DMS114 treated with DMSO at 0.1 percent for 48 hours (cell line): ENCODE results near the gene HECW1.

ENCODE experiments used
- DNase-seq: peaks from one replicate; lab custom pipeline; 2025; ENCODE audit not compliant: unreplicated experiment; lab: John Stamatoyannopoulos, UW

Gene HECW1

DNA sequence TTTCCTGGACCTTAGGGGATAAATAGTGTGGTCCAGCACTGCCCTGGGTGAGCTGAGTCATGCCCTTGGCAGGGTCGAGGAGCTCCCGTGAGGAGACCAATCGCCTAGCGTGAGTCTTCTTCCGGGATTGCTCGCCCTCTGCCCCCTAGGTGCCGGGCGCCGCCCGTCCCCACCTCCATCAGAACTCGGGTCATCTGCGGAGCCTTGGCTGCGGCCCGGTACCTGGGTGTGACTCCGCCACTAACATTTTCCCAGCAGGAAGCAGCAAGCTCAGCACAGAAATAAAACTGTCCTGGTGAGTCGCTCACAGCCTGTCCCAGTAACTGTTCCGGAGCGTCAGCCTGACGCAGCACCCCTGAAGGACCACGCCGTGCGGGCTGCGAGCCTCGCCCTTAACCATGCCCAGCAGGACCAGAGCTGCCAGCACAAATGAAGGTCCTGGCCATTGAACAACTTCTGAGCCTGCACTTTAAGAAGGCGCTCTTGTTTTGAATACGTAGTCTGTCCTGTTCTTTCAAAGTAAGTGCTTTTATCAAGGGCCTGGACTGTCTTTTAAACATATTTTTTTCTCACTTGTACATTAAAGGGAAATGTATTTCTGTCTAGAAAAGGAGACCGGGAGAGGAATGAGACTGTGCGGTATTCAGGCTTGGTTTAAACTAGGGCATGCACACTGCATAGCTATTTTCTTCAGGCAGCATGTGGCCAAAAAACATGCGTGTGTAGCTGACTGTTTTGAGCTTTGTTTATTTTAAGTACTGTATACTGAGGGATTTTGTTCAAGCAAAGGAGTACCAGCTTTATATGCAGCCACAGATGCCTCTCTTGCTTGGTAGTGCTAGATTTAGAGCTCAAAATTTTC, 136.7 kb downstream of the HECW1 start:
- no peak for DNase-seq

GRCh38 chr7:43249823-43250145, 137.3 kb downstream of the HECW1 start:
- DNase-seq = no peak

DNA sequence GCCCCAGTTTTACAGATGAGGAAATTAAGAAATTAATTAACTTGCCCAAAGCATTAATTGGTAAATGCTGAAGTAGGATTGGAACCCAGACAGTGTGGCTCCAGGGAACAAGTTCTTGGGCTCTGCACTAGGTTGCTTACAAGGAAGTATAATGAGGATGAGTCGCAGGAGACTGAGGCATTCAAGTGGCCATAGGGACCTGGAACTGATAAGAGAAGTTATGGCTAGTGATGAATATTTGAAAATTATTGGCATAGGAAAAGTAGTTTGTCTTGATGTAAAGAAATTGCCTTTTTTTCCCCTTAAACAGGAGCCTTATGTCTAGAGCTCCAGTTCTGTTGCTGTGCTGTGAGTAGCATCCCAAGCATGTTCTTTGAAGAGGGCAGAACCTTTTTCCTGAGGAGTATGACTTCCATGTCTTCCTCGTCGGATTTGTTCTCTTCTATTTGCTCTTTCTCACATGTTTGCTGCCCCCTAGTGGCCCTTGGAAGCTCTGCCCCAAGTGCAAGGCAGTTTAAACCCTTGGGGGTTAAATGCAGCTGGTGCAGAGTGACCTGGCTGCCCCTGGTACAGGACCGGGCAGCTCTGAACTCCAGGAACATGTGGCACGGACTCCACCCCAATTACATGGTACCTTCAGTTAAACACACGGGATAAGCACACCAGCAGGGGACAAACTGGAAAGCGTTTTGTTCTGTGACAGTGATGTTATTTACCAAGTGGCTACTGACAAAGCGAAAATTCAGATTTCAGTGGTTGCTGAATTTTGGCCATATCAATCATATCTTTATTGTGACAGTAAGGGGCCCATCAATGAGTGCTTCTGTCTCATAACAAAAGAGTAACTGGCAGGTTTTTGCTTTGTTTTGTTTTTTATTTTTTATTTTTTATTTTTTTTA, 148.8 kb downstream of the HECW1 start:
- DNase-seq = peak; percentile 80

GRCh38 chr7:43265139-43265538, 152.7 kb downstream of the HECW1 start:
- no peak for DNase-seq

DNA sequence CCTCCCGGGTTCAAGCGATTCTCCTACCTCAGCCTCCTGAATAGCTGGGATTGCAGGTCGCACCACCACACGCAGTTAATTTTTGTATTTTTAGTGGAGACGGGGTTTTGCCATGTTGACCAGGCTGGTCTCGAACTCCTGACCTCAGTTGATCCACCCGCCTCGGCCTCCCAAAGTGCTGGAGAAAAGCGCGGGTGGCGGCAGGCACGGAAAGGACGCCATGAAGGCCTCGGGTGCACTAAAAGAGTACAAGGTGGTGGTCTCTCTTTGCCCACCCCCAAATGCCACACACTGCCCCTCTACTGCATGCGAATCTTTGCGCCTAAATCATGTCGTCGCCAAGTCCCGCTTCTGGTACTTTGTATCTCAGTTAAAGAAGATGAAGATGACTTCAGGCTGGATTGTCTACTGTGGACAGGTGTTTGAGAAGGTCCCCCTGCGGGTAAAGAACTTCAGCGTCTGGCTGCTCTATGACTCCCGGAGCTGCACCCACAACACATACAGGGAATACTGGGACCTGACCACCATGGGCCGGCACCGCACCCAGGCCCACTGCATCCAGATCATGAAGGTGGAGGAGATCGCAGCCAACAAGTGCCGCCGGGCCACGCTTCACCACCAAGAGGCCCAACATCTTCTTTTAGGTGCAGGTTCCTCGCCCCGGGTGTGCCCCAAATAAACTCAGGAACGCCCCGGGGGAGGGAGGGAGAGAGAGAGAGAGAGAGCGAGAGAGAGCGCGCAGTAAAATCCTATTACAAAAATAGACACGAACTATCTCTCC, 161.7 kb downstream of the HECW1 start:
- no peak for DNase-seq

- DNase-seq = no peak
Measured at GRCh38 chr7:43274752-43275151, 162.3 kb downstream of the HECW1 start.

DNA sequence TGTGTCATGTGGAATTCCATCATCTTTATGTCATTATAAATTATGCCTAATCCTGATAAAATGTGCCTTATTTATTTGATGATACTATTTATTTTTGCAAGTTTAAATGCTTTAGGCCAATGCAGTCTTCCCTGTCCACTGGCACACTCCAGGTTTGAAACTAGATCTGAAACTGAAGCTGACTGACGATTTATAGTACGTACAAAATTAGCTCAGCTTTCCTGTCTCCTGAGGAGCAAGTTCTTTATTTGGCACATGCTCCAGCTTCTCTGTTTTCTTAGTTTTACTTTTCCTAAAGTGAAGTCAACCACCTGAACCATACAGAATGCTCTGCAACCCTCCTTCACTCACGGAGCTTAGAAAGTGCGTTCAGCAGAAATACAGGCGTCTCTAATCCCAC, 164.1 kb downstream of the HECW1 start:
- no peak for DNase-seq

DNA sequence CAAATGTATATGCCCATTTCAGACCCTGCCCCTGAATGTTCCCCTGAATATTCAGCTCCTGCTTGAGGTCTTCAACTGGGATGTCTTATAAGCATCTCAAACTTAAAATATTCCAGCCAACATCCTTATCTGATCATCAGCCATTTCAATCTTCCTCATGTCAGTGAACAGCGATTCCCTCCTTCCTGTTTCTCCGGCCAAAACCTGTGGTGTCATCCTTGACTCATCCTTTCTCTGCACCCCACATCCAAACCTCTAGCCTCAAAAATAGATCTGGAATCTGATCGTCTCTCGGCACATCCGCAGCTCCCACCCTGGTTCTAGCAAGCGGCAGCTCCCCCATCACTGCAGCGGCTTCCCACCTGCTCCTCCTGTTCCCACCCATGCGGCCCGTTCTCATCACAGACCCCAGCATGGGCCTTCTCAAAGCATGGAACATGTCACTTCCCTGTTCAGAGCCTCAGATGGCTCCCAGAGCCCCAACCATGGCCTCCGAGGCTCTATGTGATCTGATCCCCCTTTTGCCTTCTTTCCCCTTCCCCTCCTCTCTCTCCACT, 165.7 kb downstream of the HECW1 start:
- no peak for DNase-seq

DNA sequence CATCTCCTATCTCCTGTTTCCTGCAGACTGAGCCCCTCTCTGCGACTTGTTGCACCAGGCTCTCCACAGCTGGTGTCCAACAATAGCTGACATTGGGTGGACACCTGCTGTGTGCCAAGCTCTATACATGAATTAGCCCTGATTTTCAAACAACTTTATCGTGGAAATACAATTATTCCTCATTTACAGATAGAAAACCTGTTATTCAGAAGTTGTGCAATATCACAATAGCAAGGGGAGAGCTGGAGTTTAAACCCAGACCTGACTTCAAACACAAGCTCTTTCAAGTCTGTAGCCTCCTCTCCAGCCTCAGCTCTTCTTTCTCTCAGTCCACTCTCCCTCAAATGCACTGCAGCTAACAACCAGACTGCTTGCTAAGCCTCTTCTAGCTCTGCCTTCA, 168.8 kb downstream of the HECW1 start:
- no peak for DNase-seq

DNA sequence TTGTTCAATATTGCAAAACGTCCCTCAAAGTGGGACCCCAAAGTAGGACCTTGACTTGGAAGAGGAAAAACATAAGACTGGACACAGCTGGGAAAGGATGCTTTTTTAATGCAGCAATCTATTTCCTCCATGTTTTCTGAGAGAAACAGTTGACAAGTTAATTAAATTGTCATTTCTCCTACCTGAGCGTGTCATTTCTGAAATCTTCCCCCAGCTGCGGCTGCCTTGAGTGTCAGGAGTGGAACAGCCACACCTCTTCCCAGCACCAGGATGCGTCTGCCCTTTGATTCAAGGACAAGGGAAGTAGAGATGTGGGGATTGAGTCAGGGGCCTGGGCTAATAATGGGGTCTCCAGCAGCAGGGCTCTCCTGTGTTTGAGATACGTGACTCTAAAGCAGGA, 171.3 kb downstream of the HECW1 start:
- DNase-seq = no peak

- DNase-seq = no peak
Measured at GRCh38 chr7:43289826-43290225, 177.4 kb downstream of the HECW1 start.

- DNase-seq = no peak
Measured at GRCh38 chr7:43290978-43291377, 178.5 kb downstream of the HECW1 start.

DNA sequence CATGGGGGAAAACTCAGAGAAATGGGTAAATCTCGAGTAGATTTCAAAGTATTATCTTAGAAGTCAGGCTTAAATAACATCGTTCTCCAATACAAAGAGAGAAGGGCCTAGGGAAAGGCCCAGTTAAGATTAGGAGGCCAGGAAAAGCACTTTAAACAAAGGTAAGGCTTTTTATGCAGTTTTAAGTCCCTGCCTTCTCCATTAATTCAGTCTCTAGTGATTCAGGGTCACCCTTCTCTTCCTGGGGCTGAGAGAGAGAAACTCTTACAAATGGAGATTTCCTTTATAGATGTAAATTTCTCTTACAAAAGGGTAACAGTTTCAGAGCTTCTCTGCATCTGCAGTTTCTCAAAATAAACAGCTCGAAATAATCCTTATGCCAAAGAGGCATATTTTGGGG, 179.3 kb downstream of the HECW1 start:
- no peak for DNase-seq

- no peak for DNase-seq
Measured at GRCh38 chr7:43292384-43292783, 179.9 kb downstream of the HECW1 start.

- DNase-seq = no peak
Measured at GRCh38 chr7:43294080-43294630, 181.7 kb downstream of the HECW1 start.

DNA sequence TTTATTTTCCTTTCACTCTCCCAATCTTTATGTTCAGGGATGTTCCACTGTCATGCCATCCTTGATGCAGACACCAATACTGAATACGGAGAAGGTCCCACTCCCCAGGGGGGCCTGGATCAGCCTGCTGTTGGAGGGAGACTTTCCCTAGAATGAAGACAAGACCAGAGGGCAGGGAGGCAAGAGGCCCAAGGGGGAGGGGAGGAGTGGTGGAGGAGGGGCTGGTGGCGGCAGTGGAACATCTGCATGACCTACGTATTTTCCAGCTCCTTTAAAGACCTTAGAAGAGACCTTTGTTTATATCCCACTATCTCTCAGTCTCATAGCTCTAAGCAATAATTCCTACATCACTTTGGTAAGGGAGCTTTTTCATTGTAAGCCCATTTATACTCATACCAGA, 183.0 kb downstream of the HECW1 start:
- DNase-seq = no peak

DNA sequence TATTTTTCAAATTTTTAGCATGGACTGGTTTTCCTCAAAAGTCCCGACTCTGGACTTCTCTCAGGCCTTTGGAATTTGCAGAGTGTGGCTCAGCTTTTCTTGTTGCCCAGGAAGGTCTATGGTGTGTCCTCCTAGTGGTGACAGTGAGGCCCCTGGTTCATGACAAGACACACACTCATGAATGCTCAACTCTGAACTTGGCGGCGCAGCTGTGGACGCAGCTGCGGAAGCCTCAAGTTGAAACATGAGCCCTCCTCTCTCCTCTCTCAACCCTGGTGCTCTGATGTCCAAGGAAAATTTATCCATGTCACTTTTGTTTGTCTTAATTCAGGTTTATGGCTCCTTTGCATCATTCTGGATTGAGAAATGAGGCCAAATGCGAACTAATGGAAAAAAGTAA, 183.9 kb downstream of the HECW1 start:
- peak; percentile 3 for DNase-seq

DNA sequence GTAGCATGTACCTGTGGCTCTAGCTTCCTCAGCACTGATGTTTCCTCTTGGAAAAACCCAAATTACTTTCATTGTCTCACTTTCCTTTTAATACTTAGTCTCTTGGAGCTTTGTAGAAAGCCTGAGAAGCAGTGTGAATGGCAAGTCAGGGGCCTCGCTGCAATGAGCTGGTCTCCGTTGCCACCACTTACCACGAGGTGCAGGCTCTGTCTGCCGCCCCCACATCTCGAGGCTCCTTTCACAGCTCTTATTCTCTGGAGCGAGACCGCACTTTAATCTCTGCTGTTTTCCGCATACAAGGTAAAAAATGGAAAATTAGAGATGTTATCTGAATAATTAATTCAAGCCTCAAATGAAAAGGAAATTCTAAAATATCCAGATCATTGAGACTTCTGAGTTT, 186.2 kb downstream of the HECW1 start:
- no peak for DNase-seq

- DNase-seq = no peak
Measured at GRCh38 chr7:43300121-43300520, 187.7 kb downstream of the HECW1 start.

- DNase-seq = no peak
Measured at GRCh38 chr7:43302211-43302711, 189.8 kb downstream of the HECW1 start.
